HG03378 (cell line): ENCODE results near the gene PLRG1.
A peak's percentile ranks its signal among the peaks of the same experiment; 100 is the strongest.
"Not testable (repeated sequence)": the region's sequence is repeated elsewhere in the genome, so short reads cannot be mapped to it uniquely, and the experiment has no call there.

Experiments used
- ATAC-seq: cut with Tn5 transposase; IDR thresholded peaks from one replicate; pipeline ENCODE4 v1.9.1; 2021; ENCODE audit warnings: mild to moderate bottlenecking, moderate library complexity; ENCODE audit not compliant: unreplicated experiment

Gene PLRG1

GRCh38 chr4:154549894-154550790 is at the start of gene PLRG1:
Gene PLRG1 (minus strand): TSS chr4:154550400. CDS start chr4:154550308, 92 bp downstream.
- peak; percentile 98 for ATAC-seq

DNA sequence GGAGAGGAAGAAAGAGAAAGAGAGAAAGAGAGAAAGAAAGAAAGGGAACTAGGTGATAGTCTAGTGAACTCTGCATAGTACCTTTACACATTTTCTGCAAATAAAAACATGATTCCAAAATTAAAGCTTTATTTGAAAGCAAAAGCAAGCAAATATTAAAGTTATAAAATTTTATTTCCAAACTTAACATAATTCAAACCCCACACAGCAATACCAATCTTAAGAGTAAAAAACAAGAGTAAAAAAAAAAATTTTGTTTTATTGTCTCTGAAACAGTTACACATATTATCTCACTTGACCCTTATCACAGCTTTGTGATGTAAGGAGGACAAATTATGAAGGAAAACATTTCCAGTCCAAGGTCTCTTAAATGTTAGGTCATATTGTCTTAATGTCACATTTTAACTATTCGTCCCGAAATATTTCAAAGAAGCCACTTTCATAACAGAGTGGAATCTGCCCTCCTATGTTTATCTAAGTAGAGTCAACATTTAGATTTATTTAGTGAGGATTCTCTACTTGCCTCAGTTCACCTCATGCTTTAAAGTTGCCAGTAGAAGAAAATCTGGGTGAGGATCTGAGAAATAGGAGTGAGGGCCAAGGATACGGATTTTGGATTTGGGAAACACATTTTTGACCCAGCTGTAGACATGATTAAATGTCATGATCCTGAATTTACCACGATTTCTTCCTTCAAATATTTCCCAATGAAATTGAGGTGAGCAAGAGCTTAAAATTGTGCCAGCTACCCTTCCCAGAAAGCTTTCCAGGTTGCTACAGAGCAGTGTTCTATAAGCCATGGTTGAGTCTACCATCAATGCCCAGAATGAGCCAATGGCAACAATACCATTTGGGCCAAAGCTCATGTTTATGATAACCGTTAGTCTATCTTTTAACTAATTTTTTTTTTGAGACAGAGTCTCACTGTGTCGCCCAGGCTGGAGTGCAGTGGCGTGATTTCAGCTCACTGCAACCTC is 47.9 kb upstream of the PLRG1 start:
- no peak for ATAC-seq

- ATAC-seq: not testable (repeated sequence)
These were observed 47.1 kb upstream of the PLRG1 start for GRCh38 chr4:154597281-154597680.

DNA sequence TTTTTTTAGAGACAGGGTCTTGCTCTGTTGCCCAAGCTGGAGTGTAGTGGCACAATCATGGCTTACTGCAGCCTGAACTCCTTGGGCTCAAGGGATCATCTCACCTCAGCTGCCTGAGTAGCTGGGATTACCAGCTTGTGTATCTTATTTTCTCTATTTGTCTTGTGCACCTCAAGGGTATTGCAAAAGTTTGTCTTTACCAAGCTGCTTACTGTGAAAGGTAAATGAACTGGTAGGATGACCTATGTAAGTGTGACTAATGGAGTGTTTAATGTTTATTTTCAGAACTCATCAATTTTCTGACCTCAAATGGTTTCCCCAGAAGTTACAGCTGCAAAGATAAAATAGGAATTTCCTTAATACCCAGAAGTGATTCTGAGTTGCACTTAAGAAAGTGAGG is 45.6 kb upstream of the PLRG1 start:
- ATAC-seq: no peak

DNA sequence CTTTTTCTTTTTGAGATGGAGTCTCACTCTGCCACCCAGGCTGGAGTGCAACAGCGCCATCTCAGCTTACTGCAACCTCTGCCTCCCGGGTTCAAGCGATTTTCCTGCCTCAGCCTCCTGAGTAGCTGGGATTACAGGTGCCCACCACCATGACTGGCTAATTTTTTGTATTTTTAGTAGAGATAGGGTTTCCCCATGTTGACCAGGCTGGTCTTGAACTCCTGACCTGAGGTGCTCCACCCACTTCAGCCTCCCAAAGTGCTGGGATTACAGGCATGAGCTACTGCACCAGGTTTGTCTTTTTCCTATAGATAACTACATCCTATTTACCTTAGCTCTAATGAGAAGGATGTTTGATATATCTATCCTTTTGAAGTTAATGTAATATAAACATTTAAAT is 44.1 kb upstream of the PLRG1 start:
- ATAC-seq: not testable (repeated sequence)

- ATAC-seq: no peak
These were observed 43.7 kb upstream of the PLRG1 start for GRCh38 chr4:154593868-154594267.

DNA sequence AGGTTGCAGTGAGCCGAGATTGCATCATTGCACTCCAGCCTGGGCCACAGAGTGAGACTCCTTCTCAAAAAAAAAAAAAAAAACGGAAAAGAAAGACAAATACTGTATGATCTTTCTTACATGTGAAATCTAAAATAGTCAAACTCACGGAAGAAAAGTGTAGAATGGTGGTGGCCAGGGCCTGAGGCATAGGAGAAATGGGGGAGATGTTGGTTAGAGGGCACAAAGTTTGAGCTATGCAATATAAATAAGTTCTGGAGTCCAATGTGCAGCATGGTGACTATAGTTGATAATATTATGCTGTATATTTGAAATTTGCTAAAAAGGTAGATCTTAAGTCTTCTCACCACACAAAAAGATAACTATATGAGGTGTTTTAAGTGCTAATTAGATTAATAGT is 41.7 kb upstream of the PLRG1 start:
- no peak for ATAC-seq

GRCh38 chr4:154590329-154591006 is 40.3 kb upstream of the PLRG1 start, which contains the start of gene FGA:
Gene FGA (minus strand): TSS chr4:154590742. CDS start chr4:154590687, 55 bp downstream.
- ATAC-seq: no peak

- no peak for ATAC-seq
These were observed 39.3 kb upstream of the PLRG1 start for GRCh38 chr4:154589296-154590197.

DNA sequence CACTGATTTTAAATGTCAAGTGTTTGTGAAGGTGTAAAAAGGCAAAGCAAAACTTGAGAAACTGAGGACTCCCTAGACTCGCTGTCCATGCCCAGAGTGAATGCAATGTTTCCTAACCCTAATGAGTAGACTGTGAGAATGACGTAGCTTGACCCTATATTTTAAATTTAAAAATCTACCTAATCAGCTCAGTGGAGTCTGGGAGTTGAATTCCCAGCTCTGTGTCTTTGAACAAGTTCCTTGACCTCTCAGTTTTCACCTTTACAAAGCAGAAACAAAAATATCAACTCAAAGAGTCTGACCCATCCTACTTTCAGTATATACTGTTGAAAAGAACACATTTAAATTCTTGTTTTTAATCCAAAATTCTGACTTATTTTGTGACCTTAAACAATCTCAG is 38.0 kb upstream of the PLRG1 start:
- no peak for ATAC-seq

- no peak for ATAC-seq
These were observed 36.3 kb upstream of the PLRG1 start for GRCh38 chr4:154586296-154587033.

- ATAC-seq: no peak
These were observed 35.3 kb upstream of the PLRG1 start for GRCh38 chr4:154585369-154586018.

GRCh38 chr4:154584259-154584658 is 34.1 kb upstream of the PLRG1 start:
- ATAC-seq: no peak

- ATAC-seq: no peak
These were observed 33.5 kb upstream of the PLRG1 start for GRCh38 chr4:154583677-154584076.

GRCh38 chr4:154583230-154583629 is 33.0 kb upstream of the PLRG1 start:
- ATAC-seq: no peak

DNA sequence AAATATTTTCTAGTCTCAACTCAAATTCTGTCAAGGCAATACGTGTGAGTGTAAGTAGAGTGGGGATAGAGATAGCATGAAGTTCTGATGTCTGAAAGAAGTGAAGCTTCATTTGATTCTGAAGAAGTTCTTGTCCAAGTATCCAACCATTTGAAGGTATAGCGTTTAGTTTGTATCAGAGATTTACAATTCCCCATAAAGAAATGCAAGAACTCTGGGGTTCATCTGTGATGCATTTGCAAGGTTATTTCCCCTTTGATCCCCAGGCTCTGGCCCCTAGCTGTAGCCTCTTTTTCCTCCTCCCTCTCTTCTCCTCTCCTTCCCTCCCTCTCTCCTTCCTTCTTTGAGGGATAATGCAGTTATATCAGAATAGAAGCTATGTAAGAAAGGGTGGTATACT is 32.5 kb upstream of the PLRG1 start:
- no peak for ATAC-seq

DNA sequence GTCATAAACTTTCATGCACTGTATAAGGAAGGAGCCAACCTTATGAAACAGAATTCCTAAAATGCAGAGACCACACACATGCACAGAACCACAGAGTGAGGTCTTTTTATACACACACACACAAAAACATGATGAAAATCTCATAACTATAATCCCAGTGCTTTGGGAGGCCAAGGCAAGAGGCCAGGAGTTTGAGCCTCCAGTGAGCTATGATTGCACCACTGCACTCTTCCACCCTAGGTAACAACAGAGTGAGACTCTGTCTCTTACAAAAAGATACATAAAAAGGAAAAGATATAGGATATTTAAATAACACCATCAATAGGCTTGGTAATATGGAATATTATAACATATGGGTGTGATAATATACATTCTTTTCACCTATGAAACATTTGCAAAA is 29.7 kb upstream of the PLRG1 start:
- no peak for ATAC-seq

DNA sequence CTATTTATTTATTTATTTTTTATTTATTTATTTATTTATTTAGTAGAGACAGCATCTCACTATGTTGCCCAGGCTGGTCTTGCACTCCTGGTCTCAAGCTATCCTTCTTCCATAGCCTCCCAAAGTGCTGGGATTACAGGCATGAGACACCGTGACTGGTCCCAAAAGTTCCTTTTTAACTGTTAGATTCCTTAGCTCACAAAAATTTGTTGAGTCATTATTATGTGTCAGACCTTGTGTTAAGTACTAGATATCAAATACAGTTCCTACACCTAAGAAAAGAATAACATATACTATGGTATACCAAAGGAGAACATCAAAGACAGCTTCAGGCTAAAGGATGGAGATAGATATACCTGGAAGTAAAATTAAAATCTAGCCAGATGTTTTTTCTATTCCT is 28.7 kb upstream of the PLRG1 start:
- ATAC-seq: no peak

DNA sequence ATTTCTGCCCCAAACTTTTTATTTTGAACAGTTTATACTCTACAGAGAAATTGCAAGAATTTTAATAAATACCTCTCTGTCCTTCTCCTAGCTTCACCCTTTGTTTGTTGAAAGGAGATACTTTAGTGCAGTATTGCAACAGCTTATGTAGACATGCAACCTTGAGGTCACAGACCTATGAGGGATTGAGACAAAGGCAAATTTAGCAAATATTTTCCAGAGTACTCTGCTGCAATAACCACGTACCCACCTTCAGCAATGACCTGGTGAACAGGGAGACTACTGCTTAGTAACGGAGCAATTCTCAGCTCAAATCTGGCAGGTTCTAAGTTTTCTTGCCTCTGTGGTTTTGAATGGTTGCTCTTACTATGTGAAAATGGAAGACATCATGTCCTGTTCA is 27.1 kb upstream of the PLRG1 start:
- ATAC-seq: no peak
